Stimulated activated CD8-positive, alpha-beta memory T cell treated with anti-CD3 and anti-CD28 coated beads, Interleukin-15, amount 100 ng/mL, for 1 hour (primary cell): ENCODE results near the gene GYPB.
"Not testable (repeated sequence)": the region's sequence is repeated elsewhere in the genome, so short reads cannot be mapped to it uniquely, and the experiment has no call there.

Experiments
- DNase-seq: peaks from one replicate; pipeline ENCODE4 v3.0.0-alpha.2; 2020; ENCODE audit warnings: low read depth

GYPB gene

GRCh38 chr4:144014808-144015207 is 4.4 kb downstream of the GYPB start:
- no peak for DNase-seq

DNA sequence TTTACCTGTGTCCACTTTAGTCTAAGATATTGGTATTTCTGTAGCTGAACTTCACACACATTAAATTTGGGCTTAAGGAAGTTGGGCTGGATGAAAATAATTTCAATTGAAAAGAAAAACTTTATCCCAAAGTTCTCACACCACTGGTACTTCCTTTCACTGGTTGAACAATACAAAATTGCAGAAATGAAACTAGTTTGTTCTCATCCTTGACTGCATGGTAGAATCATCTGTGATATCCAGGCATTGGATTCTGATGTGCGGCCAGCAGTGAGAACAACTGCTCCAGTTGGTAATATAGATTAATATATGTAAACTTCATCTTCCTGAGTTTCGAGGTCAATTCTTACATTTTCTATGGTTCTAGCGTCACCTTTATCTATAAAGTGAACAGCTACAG is 10.6 kb downstream of the GYPB start:
- DNase-seq: not testable (repeated sequence)

DNA sequence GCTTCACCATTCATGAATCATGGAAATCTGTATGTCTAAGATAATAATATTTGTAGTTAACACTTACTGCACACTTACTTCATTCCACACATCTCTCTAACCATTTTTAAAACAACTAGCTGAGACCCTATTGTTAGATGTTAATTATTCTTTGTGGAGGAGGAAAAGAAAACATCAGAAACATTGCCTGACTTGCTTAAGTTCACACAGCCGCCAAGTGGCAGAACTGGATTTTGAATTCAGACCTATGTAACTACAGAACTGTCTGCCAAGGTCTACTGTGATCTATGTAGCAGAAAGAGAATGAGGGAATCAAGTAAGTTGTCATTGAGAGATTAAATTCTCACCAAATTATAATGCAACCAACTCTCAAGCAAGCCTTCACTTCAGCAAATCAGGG is 11.2 kb downstream of the GYPB start:
- not testable (repeated sequence) for DNase-seq

- DNase-seq: not testable (repeated sequence)
Observed at GRCh38 chr4:144006200-144006803, 12.9 kb downstream of the GYPB start.

DNA sequence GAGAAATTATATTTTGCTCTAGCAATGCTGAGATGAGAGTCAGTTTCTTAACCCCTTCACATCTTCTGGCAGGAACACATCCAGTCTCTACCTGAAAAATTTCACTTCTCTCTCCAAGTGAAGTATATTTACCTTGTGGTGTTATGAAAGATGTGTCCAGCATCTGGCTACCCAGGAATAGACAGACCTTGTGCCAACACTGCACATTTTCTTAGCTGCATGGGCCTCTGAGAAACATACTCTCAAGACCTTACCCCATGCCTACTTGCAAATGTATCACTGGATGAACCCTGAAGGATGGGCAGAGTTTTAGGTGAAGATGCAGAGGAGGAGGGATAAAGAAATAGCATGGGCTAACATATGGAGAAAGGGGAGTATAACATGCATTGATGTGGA is 13.6 kb downstream of the GYPB start:
- DNase-seq: not testable (repeated sequence)

DNA sequence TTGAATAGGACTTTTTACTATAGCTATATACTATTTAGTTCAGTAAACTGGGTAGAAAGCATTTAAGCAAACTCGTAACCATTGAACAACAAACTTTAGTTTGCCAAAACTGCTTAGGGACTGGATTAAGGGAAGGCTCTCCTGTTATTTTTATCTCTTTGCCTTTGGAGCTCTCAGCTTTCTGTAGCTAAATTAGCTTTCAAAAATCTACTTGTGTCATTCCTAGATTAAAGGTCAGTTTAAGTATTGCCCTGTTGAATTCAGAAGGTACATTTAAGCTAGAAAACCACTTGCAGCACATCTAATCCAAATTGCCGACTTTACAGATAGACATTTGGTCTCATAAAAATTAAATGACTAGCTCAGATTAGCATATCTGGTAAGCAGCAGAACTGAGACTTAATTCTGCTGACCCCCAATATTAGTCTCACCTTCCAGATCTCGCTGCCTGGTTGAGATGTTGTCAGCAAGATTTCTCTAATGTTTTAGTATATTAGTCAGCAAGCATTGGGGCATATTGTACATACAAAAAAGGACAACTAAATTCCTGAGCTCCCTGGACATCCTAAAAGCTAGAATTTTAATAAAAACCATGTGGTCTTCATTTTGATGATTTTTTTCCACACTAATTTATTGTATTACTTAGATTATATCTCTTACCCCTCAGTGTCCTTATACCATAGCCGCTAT is 14.2 kb downstream of the GYPB start:
- not testable (repeated sequence) for DNase-seq

DNA sequence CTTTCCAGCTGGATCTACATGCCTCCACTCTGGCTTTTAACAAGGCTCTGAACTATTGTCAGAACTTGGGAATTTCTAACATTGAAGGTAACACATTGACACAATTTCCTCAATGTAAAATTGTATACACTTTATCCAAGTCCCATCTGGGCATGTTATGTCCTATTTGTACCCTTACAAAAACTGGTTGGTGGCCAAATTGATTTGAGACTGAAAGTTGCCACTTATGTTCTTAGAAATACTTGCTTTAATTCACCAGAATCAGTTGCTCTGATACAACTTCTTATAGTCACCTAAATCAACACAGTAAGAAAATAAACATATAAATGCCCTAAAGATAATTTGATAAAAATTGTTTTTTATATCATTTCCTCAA is 15.3 kb downstream of the GYPB start:
- not testable (repeated sequence) for DNase-seq

DNA sequence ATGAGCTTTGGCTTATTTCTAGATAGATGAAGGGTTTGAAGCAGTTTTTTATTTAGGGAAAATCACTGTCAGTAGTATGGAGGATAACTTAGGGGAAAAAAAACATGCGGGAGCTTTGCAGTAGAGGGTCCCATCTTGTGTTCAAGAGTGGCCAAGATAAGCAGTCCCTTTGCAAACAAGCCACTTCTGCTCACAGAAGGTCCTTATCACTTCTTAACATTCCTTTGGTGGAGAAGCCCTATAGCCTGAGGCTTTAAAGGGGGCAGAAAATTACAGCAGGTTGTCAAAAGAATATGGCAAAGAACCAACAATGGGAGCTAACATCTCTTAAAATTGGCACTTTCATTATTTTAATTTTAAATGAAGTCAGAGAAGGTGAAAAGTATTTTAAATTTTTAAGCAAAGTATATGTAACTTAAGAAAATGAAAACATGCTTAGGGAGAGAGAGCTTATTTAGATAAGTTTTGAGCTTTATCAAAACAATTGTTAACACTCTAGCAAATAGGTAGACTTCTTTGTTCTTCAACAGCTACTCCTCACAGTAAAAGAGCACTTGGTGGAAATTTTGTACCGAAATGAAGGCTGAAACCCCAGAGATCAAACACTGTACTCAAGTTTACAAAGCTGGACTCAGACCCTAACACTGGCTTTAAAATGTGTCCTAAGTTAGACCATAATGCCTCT is 15.8 kb downstream of the GYPB start:
- DNase-seq: not testable (repeated sequence)

GRCh38 chr4:144000331-144000995 is 18.7 kb downstream of the GYPB start:
- not testable (repeated sequence) for DNase-seq

- DNase-seq: not testable (repeated sequence)
Observed at GRCh38 chr4:143996193-143996592, 23.0 kb downstream of the GYPB start.

DNA sequence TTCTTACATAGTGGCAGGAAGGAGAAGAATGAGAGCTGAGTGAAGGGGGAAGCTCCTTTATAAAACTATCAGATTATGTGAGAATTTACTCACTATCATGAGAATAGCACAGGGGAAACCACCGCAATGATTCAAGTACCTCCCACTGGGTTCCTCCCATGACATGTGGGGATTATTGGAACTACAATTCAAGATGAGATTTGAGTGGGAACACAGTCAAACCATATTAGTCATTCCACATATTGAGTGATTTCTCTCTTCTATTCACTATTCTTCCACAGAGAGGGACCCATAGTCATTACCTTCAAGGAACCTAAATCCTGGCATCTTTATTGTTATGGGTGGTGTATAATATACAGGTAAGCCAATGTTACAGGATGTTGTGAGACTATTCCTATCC is 27.4 kb downstream of the GYPB start:
- not testable (repeated sequence) for DNase-seq

DNA sequence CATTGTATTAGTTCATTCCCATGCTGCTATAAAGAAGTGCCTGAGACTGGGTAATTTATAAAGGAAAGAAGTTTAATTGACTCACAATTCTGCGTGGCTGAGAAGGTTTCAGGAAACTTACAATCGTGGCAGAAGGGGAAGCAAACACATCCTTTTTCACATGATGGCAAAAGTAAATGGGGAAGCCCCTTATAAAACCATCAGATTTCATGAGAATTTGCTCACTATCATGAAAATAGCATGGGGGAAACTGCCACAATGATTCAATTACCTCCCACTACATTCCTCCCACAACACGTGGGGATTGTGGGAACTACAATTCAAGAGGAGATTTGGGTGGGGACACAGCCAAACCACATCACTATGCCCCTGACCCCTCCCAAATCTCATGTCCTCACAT is 28.5 kb downstream of the GYPB start:
- not testable (repeated sequence) for DNase-seq

GRCh38 chr4:143986180-143986579 is 33.0 kb downstream of the GYPB start:
- DNase-seq: no peak

DNA sequence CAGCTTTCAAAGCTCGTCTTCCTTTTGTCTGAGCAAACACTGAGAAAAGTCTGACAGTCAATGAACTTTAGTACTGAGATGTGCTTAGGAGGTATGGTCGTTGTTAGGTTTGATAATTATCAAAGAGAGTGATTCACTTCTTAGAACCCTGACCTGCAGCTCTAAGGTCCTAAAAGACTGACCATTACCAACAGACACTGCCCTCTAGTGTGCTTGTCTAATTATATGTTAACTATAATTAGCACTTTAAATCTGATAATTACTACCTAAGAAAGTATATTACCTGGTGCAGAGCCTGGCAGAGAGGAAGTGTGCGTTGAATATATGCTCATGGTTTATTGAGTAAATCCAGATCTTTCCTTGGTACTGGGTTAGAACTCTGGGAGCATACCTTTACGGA is 38.4 kb downstream of the GYPB start:
- DNase-seq: not testable (repeated sequence)

- not testable (repeated sequence) for DNase-seq
Observed at GRCh38 chr4:143975527-143975926, 43.7 kb downstream of the GYPB start.

- DNase-seq: not testable (repeated sequence)
Observed at GRCh38 chr4:143974021-143974420, 45.2 kb downstream of the GYPB start.

DNA sequence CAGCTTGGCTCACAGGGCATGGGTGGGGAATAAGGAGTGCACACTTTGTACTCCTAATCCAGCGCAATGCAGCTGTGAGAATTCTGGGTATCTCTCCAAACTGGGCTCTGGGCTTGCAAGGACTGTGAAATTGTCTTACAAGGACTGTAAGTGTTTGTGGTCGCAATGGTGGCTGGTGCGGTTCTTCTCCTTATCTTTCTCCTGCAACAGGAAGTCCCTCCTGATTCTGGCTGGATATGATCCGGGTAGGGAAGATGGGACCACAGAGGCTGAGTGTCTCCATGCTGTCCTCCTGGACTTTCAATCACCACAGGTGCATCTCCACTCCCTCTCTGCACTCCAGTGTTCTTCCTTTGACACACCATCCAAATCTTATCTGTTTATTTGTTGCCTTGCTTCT is 58.1 kb downstream of the GYPB start:
- DNase-seq: no peak

GRCh38 chr4:143955306-143955705 is 63.9 kb downstream of the GYPB start:
- DNase-seq: not testable (repeated sequence)

GRCh38 chr4:143951458-143951972 is 67.7 kb downstream of the GYPB start:
- not testable (repeated sequence) for DNase-seq

GRCh38 chr4:143950967-143951366 is 68.2 kb downstream of the GYPB start:
- not testable (repeated sequence) for DNase-seq

DNA sequence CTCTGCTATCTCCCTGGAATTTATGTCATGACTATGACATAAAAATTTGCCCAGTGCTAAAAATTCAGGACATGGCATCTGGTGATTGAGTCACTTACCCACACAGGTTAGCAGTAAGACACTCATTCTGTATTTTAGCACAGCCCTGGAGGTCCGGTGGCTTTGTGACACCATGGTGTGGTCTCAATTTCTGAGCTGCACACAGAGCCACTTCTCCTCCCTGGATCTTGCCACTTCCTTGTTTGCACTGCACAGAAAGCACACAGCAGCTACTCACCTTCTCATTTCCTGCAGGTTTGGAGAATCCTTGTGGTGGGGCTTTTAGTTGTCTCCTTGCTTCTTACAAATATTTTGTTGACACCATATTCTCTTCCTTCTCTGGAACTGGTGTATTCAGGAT is 69.0 kb downstream of the GYPB start:
- not testable (repeated sequence) for DNase-seq

DNA sequence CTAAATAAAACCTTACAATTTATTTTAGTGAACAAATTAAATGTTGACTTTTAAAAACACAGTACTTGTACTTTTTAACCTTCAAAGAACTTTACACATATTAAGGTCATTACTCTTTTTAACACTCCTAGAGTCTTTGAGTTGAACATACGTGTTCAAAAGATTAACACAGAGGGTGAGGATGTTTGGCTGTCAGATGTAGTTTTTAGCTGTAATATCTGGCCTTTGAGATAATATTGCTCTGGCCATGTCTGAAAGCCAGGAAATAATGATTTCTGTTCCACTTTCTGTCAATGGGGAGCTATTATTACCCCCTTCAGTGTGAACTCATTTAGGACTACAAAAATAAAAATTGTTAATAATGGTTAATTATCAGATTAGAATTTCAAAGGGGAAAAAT is 71.7 kb downstream of the GYPB start:
- DNase-seq: not testable (repeated sequence)
